HG03280 (cell line): ENCODE measurements around the gene LGI1.

Experiments
- ATAC-seq: cut with Tn5 transposase; IDR thresholded peaks from one replicate; pipeline ENCODE4 v1.9.1; 2021; ENCODE audit warnings: mild to moderate bottlenecking, moderate library complexity; ENCODE audit not compliant: unreplicated experiment

The LGI1 gene

GRCh38 chr10:93754761-93755160 is 3.0 kb upstream of the LGI1 start:
- ATAC-seq = no peak

GRCh38 chr10:93755443-93756116 is 2.2 kb upstream of the LGI1 start:
- ATAC-seq = no peak

DNA sequence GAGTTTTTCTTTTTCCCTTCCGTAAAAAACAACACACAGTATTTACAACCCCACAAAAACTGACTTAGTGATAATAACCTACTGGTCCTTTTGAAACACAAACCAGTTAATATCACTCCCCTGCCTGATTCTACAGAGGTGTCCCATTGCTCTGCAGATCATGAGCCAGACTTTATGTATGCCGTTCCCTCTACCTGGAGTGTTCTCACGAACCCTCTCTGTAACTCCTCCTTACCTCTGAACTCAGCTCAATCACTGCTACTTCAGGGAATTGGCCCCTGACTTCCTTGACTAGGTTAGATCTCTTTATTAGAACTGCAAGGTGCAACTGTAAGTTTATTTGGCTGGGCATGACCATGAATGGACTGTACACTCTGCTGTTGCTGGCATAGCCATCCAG is 1.6 kb upstream of the LGI1 start:
- no peak for ATAC-seq

GRCh38 chr10:93757136-93757535 is 600 bp upstream of the LGI1 start:
- no peak for ATAC-seq

- ATAC-seq = no peak
Observed at GRCh38 chr10:93758508-93758885, 761 bp downstream of the LGI1 start.

GRCh38 chr10:93758891-93759410 is 1.2 kb downstream of the LGI1 start:
- no peak for ATAC-seq

GRCh38 chr10:93760490-93760889 is 2.8 kb downstream of the LGI1 start:
- ATAC-seq = no peak

DNA sequence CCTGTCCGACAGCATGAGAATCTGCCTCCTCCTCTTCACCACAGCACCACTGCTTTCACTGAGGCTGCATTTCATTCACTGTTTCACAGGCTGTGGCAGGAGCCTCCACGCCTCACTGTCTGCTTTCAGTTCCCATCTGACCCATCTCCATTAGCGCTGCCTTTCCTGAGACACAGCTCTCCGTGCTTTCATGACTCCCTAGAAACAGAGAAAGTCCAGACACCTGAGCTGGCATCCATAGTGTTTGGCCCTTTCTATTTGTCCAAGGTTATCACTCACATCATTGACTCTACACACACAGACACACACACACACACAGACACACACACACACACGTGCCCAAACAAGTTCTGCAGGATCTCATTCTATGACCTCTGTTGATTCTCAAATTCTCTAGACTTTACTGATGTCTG is 5.2 kb downstream of the LGI1 start:
- peak; percentile 52 for ATAC-seq

DNA sequence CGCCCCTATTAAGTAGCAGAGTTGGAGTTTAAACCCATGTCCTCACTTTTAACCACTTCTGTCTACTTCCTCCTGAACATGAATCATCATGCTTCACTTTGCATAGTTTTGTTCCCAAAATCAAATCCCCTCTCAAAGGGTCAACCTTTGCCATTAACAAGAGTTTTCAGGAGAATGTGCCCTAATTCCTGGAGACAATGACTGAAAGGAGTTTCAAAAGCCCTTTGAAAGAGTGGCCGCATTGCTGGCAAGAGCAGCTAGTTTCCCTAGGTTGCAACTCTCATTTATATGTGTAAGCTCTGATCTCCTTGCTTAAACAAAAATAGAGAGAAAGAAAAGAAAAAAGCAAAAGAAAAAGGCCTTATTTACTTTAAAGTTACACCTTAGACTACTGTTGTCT is 9.2 kb downstream of the LGI1 start:
- ATAC-seq = no peak

DNA sequence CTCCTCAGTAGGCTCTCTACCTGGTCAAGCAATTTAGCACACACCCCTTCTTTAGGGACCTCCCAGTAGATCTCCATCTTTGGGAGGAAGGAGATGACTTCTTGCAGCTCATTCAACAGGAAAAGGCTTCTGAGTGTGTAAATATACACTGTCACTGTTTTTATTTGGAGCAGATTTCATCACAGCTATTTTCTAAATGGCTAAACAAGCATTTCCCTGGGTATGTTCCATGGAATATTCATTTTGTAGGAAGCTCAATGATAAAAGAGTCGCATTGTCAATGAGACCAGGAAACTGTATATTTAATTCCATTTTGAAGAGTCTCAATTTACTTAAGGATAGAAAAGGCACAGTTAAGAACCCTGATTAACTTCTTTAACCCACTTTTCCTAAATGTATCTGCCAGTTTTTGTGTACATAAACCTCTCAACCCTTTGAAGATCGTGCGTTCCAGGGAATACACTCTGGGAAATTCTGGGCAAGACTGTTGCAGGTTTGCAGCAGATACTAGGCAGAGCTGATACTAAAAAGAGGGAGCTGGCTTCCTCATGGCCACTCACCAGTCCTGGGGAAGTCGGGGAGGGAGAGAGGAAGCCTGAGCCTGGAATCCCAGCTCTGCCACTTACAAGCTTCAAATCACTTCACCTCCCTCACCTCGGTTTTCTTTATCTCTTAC is 10.1 kb downstream of the LGI1 start:
- ATAC-seq = no peak

GRCh38 chr10:93768892-93769291 is 11.2 kb downstream of the LGI1 start:
- no peak for ATAC-seq

- ATAC-seq = no peak
Observed at GRCh38 chr10:93771354-93771753, 13.6 kb downstream of the LGI1 start.

DNA sequence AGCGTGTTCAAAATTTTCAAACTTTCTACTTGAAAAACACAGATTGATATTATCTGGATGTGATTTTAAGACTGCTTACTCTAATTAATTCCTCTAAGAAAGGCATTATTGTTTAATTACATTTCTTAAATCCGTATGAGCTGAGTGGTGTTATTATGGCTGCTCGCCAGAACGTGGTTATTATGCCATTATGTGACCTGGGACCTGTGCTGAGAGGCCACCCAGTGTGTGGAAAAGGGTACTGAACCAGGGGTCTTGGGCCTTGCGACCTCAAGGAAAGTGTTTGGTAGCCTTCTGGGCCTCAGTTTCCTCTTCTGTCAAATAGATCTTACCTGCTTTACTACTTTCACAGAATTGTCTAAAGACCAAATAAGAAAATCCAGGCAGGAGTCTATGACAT is 15.4 kb downstream of the LGI1 start:
- no peak for ATAC-seq

- no peak for ATAC-seq
Observed at GRCh38 chr10:93773705-93774104, 16.0 kb downstream of the LGI1 start.

- ATAC-seq = no peak
Observed at GRCh38 chr10:93775356-93775755, 17.6 kb downstream of the LGI1 start.

DNA sequence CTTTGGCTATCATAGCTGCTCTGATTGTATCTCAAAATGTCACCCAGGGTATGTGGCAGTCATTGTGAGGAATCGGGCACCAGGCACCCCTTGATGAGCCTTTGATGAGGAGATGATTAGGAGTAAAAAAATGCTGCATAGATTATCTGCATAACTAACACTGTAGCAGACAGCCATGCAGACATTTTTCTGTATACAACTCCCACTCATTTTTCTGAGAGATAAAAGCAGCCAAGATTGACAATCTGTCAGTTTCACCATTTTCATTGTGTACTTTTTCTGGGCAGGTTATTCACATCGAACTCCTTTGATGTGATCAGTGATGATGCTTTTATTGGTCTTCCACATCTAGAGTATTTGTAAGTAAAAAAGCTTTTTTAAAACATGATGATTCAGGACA is 19.4 kb downstream of the LGI1 start:
- ATAC-seq = no peak

- no peak for ATAC-seq
Observed at GRCh38 chr10:93784059-93784458, 26.3 kb downstream of the LGI1 start.

- no peak for ATAC-seq
Observed at GRCh38 chr10:93788413-93789208, 30.9 kb downstream of the LGI1 start.

- no peak for ATAC-seq
Observed at GRCh38 chr10:93790439-93790838, 32.7 kb downstream of the LGI1 start.

DNA sequence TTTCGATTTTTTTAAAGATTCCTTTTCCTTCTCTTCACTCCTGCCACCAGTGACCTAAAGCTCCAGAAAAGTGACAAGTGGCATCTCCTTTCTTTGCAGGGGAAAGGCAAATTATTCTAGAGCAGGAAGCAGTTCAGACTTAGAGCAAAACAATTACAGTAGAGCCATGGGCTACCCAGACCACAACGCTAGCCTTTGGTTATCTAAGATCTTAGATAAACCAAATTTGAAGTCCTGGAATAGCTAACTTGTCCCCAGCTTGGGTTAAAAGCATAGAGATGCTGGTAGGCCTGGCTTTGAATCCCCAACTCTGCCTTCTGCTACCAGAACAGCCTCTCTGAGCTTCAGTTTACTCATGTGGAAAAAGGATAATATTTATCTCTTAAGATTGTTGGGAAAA is 38.4 kb downstream of the LGI1 start:
- no peak for ATAC-seq

GRCh38 chr10:93797825-93798224 is 40.1 kb downstream of the LGI1 start:
- ATAC-seq = no peak
